ENCODE data around the gene MNX1.
A peak's percentile ranks its signal among the peaks of the same experiment; 100 is the strongest.

The MNX1 gene

GRCh38 chr7:157054927-157055326 is 44.5 kb upstream of the MNX1 start:
- no peak for DNase-seq (ENCODE audit: low read depth)
- TF ChIP-seq, protein P1, sequence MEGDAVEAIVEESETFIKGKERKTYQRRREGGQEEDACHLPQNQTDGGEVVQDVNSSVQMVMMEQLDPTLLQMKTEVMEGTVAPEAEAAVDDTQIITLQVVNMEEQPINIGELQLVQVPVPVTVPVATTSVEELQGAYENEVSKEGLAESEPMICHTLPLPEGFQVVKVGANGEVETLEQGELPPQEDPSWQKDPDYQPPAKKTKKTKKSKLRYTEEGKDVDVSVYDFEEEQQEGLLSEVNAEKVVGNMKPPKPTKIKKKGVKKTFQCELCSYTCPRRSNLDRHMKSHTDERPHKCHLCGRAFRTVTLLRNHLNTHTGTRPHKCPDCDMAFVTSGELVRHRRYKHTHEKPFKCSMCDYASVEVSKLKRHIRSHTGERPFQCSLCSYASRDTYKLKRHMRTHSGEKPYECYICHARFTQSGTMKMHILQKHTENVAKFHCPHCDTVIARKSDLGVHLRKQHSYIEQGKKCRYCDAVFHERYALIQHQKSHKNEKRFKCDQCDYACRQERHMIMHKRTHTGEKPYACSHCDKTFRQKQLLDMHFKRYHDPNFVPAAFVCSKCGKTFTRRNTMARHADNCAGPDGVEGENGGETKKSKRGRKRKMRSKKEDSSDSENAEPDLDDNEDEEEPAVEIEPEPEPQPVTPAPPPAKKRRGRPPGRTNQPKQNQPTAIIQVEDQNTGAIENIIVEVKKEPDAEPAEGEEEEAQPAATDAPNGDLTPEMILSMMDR (IDR thresholded peaks at IDR 0.05; ENCODE audit: insufficient read depth, low read depth, low read length, missing control alignments): no peak
- H3K4me3 ChIP-seq (ENCODE audit: low read length): no peak overlapping the region

- DNase-seq (ENCODE audit: low read depth): no peak
- H3K4me3 ChIP-seq (ENCODE audit: low read length): no peak overlapping the region
- TF ChIP-seq, protein P1 (IDR thresholded peaks at IDR 0.05; ENCODE audit: insufficient read depth, low read depth, low read length, missing control alignments): no peak
Observed at GRCh38 chr7:157053118-157053517, 42.7 kb upstream of the MNX1 start.

DNA sequence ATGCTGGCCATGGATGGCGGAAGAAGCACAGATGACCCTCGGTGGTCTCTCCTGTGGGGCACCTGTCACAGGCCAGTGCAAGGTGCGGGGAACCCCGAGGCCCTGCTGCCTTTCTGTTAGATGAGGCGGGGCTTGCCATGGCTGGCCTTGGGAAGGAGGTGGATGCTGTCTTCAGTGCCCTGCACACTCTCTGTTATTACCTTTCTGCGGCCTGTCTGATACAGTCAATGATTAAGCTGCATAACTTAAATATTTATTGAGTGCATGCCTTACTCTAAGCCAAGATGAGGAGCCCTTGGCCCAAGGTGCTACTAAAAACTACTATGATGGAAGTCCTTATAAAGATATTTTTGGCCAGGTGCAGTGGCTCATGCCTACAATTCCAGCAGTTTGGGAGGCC is 36.7 kb upstream of the MNX1 start:
- DNase-seq (ENCODE audit: low read depth): peak; percentile 47
- H3K4me3 ChIP-seq (ENCODE audit: low read length): no peak overlapping the region
- TF ChIP-seq, protein P1 (IDR thresholded peaks at IDR 0.05; ENCODE audit: insufficient read depth, low read depth, low read length, missing control alignments): no peak

GRCh38 chr7:157046681-157047080 is 36.2 kb upstream of the MNX1 start:
- TF ChIP-seq, protein P1 (IDR thresholded peaks at IDR 0.05; ENCODE audit: insufficient read depth, low read depth, low read length, missing control alignments): no peak
- H3K4me3 ChIP-seq (ENCODE audit: low read length): no peak overlapping the region
- DNase-seq (ENCODE audit: low read depth): peak; percentile 98

GRCh38 chr7:157044943-157045660 is 34.6 kb upstream of the MNX1 start:
- DNase-seq (ENCODE audit: low read depth): no peak

DNA sequence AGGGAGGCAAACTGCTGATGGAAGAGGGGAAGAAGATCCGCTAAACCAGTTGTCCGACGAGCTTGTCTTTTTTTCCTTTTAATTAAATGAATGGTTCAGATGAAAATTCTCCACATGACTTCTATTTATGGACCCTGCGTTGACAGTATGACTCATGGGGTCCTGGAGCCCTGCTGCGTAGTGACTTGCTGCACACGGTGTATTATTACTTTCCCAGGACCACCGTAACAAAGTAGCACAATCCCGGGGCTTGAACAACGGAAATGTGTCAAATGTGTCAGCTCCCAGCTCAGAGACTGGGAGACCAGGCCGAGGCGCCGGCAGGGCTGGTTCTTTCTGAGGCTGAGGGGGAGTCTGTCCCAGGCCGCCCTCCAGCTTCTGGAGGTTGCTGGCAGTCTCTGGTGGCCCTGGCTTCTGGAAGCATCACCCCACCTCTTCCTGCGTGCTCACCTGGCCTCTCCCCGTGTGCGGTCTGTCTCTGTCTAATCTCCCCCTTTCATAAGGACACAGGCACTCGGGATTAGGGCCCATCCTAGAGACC is 33.8 kb upstream of the MNX1 start:
- TF ChIP-seq, protein P1 (IDR thresholded peaks at IDR 0.05; ENCODE audit: insufficient read depth, low read depth, low read length, missing control alignments): no peak
- DNase-seq (ENCODE audit: low read depth): no peak
- H3K4me3 ChIP-seq (ENCODE audit: low read length): no peak overlapping the region

More at GRCh38 chr7:157044943-157045660, 34.6 kb upstream of the MNX1 start:
- no peak overlapping the region for H3K4me3 ChIP-seq (ENCODE audit: low read length)
- TF ChIP-seq, protein P1 (IDR thresholded peaks at IDR 0.05; ENCODE audit: insufficient read depth, low read depth, low read length, missing control alignments): no peak

- no peak overlapping the region for H3K4me3 ChIP-seq (ENCODE audit: low read length)
- DNase-seq (ENCODE audit: low read depth): no peak
Observed at GRCh38 chr7:157043745-157044144, 33.3 kb upstream of the MNX1 start.

More at GRCh38 chr7:157043745-157044144, 33.3 kb upstream of the MNX1 start:
- TF ChIP-seq, protein P1 (IDR thresholded peaks at IDR 0.05; ENCODE audit: insufficient read depth, low read depth, low read length, missing control alignments): no peak
